HepG2 (cell line): ENCODE measurements around the gene RAPH1.

ENCODE experiments used
- CTCF ChIP-seq: sonication (generic); formaldehyde crosslinking; IDR thresholded peaks from 2 replicates; pipeline ENCODE4 v1.5.0; 2020; ENCODE audit warnings: mild to moderate bottlenecking, missing genetic modification reagents, moderate library complexity
- FOXA3 ChIP-seq: IDR thresholded peaks from 2 replicates; pipeline ENCODE4 v1.6.1; 2016; ENCODE audit warnings: missing genetic modification reagents, missing compliant biosample characterization
- KLF6 ChIP-seq: IDR thresholded peaks from 2 replicates; pipeline ENCODE4 v1.8.0; 2016; ENCODE audit warnings: missing biosample characterization, missing genetic modification reagents
- RFX5 ChIP-seq: IDR thresholded peaks from 2 replicates; pipeline ENCODE4 v1.6.1; 2011; ENCODE audit warnings: low read depth, low read length, improper control_type of control experiment
- SMAD9 ChIP-seq: sonication (generic); formaldehyde crosslinking; IDR thresholded peaks from 2 replicates; pipeline ENCODE4 v1.5.1; 2020; ENCODE audit warnings: mild to moderate bottlenecking, missing genetic modification reagents
- TRAFD1 ChIP-seq: sonication (generic); formaldehyde crosslinking; IDR thresholded peaks from 2 replicates; pipeline ENCODE4 v1.5.1; 2020; ENCODE audit warnings: missing genetic modification reagents, mild to moderate bottlenecking, borderline replicate concordance
- ZBTB10 ChIP-seq: sonication (generic); formaldehyde crosslinking; IDR thresholded peaks from 2 replicates; pipeline ENCODE4 v1.4.0; 2020; ENCODE audit warnings: missing genetic modification reagents, borderline replicate concordance
- ZNF530 ChIP-seq: sonication (generic); formaldehyde crosslinking; IDR thresholded peaks from 2 replicates; pipeline ENCODE4 v1.5.0; 2020; ENCODE audit warnings: low read depth, mild to moderate bottlenecking, missing genetic modification reagents
- ZNF674 ChIP-seq: sonication (generic); formaldehyde crosslinking; IDR thresholded peaks from 2 replicates; pipeline ENCODE4 v1.5.0; 2020; ENCODE audit warnings: low read depth, mild to moderate bottlenecking, missing genetic modification reagents

GRCh38 chr2:203366639-203367466 lies 168.2 kb downstream of the RAPH1 start:
- no peak for TF ChIP-seq ZNF530 (CRISPR knock-in tag)
- TF ChIP-seq TRAFD1 (CRISPR knock-in tag), result no peak
- TF ChIP-seq ZBTB10 (CRISPR knock-in tag), result no peak
- no peak for TF ChIP-seq FOXA3 (CRISPR knock-in tag)
- TF ChIP-seq SMAD9, result no peak
- TF ChIP-seq KLF6, result no peak
- no peak for TF ChIP-seq RFX5
- TF ChIP-seq CTCF, result no peak
- no peak for TF ChIP-seq ZNF674 (CRISPR knock-in tag)
